Measurements from ENCODE around the gene TMCC1. TPM values are rescaled to one million over a fixed set of nuclear protein-coding genes. Genes with fewer than 3 reads are reported as not detected.

The TMCC1 gene
- total and polyA plus RNA-seq, 12 donors = 5.3 to 36.0 (median 27.2) TPM

DNA sequence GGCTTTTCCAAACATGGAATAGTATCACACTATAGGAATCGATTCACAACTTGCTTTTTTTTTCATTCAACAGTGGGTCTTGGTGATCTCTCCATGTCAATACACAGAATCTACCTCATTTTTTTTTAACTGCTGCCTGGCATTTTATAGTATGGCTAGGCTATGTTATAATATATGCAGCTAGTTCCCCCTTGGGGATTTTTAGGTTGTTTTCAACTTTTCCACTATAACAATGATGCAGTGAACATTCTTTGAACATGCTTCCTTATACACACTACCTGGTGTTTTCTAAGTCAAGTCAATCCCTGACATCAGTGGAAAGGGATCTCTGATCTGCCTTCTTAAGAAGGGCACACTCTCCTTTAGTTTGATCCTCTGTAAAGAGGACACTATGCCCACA is 240.5 kb downstream of the TMCC1 start:
- intact Hi-C loops (cut with DNase I) = loop anchor here in 6 of 10 donors (5.0 to 10.0 kb wide), 3 partner anchors 72 to 279 kb away; no protein-coding TSS in a partner anchor
- DNase-seq = no peak
- peaks cover 0 to 35% (median 4%) of the 10 kb centered on the region in 9 donors for H3K36me3 ChIP-seq
- H3K4me3 ChIP-seq = no peak overlapping the region
- H3K27me3 ChIP-seq = no peaks in the 10 kb centered on the region
- no peaks in the 10 kb centered on the region for H3K9me3 ChIP-seq
- H3K4me1 ChIP-seq = peaks cover 0 to 55% (median 47%) of the 10 kb centered on the region in 9 donors
- TF ChIP-seq, protein P1, sequence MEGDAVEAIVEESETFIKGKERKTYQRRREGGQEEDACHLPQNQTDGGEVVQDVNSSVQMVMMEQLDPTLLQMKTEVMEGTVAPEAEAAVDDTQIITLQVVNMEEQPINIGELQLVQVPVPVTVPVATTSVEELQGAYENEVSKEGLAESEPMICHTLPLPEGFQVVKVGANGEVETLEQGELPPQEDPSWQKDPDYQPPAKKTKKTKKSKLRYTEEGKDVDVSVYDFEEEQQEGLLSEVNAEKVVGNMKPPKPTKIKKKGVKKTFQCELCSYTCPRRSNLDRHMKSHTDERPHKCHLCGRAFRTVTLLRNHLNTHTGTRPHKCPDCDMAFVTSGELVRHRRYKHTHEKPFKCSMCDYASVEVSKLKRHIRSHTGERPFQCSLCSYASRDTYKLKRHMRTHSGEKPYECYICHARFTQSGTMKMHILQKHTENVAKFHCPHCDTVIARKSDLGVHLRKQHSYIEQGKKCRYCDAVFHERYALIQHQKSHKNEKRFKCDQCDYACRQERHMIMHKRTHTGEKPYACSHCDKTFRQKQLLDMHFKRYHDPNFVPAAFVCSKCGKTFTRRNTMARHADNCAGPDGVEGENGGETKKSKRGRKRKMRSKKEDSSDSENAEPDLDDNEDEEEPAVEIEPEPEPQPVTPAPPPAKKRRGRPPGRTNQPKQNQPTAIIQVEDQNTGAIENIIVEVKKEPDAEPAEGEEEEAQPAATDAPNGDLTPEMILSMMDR (IDR thresholded peaks at IDR 0.05) = no peak
- no peak overlapping the region for H3K27ac ChIP-seq
- 89 to 91% methylated on average over 1 of the region's 1 CpG for WGBS, 2 donors
- no peak for ATAC-seq

DNA sequence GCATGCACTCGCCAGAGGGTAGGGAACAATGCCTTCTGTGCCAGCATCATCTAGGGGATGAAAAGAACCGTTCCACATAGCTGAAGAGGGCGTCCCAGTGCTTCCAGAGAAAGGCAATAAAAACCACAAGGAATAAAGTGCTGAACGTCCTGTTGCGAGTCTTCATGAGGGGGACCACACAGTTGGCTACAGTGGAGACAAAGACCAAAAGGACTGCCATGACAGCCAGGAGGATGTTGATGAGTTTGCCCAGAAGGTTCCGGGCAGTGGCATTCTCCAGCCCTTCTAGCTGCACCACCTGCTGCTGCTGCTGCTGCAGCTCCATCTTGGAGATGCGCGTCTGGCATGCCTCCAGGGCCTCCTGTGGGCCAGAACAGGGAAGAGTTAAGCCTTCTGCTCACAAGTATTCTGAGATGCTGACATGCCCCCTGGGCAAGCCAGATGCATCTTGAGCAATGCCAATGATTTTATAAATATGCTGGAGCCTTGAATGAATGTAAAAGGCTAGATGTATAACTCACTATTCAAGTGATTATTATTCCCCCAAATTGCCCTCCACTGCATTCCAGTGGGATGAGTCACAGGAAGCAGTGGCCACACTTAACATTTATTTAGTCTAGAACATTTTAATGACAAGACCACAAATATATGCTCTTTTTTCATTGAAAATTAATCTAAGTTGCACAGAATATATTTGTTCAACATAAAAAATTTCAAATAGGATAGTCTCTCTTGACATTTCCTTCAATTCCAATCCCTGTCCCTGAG is 241.9 kb downstream of the TMCC1 start:
- peak in 3 of 8 donors; percentile 20 to 37 (median 21) for ATAC-seq
- no peak for DNase-seq
- Histone ChIP-seq H3K36me3 (peaks cover 0 to 35% (median 4%) of the 10 kb centered on the region in 9 donors), H3K27ac (peak overlapping the region in 1 of 10 donors; percentile 16), H3K4me1 (peaks cover 0 to 41% (median 33%) of the 10 kb centered on the region in 9 donors), H3K4me3 (no peak overlapping the region), H3K9me3 (no peaks in the 10 kb centered on the region), H3K27me3 (no peaks in the 10 kb centered on the region)
- intact Hi-C loops (cut with DNase I) = loop anchor here in 9 of 10 donors (1.0 to 10.0 kb wide), 8 partner anchors 73 to 283 kb away; no protein-coding TSS in a partner anchor
- TF ChIP-seq, protein P1 (IDR thresholded peaks at IDR 0.05) = no peak
- WGBS, 2 donors = 80 to 84% methylated on average over 8 of the region's 8 CpGs

DNA sequence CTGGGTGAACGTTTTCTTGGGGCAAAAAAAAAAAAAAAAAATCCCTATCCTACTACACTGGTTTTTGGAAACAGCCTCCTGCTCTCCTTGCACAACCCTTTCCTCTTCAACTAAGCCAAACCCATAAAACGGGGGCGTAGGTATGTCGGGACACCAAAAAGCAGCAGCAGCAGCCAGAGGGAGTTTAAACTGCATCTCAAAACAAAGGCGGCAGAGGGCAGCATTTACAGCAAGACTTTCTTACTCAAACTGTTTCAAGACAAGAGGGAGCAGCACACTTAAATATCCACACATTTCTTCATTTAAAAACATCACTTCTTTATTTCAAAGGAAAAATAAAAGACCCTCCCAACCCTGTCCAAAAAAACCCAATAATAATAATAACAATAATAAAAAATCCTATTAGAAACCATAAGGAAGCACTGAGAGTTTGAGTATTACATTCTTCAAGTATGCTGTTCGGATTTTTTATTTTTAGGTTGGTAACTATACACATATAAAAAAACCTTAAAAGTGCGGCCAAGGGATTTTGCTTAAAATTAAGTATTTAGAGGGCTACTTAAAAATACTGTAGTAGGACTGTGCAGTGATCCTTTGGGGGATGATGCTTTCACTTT is 243.1 kb downstream of the TMCC1 start:
- WGBS, 2 donors = 36 to 37% methylated on average over 7 of the region's 7 CpGs
- H3K9me3 ChIP-seq = no peaks in the 10 kb centered on the region
- H3K27me3 ChIP-seq = no peaks in the 10 kb centered on the region
- no peak overlapping the region for H3K27ac ChIP-seq
- peak in 7 of 8 donors; percentile 64 to 92 (median 73) for ATAC-seq
- TF ChIP-seq, protein P1 (IDR thresholded peaks at IDR 0.05) = peak; percentile 51 to 84 (median 73)
- H3K4me1 ChIP-seq = peaks cover 0 to 30% (median 21%) of the 10 kb centered on the region in 9 donors
- no peak overlapping the region for H3K4me3 ChIP-seq
- H3K36me3 ChIP-seq = peaks cover 0 to 35% (median 4%) of the 10 kb centered on the region in 9 donors
- intact Hi-C loops (cut with DNase I) = loop anchor here in 8 of 10 donors (2.0 to 10.0 kb wide), 7 partner anchors 74 to 284 kb away; no protein-coding TSS in a partner anchor
- DNase-seq = peak in 1 of 2 donors; percentile 73

DNA sequence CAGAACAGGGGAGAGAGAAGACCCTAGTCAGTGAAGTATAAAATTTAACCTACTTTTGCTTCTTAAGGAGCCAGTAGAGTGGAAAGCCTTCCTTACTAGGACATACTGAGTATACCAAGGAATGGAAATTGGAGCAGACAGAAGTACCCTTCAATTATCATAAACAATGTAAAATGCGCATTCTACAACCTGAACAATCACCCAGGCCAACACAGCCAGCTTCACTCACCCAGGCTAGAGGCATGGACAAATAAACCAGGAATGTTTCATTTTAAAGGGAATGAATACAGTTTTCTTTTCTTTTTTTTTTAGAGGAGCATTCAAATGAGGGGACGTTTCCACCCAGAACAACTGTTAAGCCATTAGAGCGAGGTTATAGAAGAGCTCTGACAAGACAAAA is 245.1 kb downstream of the TMCC1 start:
- DNase-seq (no peak), ATAC-seq (no peak)
- 90 to 92% methylated on average over 3 of the region's 3 CpGs for WGBS, 2 donors
- no peak overlapping the region for H3K4me3 ChIP-seq
- TF ChIP-seq, protein P1 (IDR thresholded peaks at IDR 0.05) = no peak
- no peaks in the 10 kb centered on the region for H3K27me3 ChIP-seq
- intact Hi-C loops (cut with DNase I) = loop anchor here in 2 of 10 donors (2.0 to 5.0 kb wide), 2 partner anchors 176 to 179 kb away; no protein-coding TSS in a partner anchor
- peaks cover 0 to 20% (median 0%) of the 10 kb centered on the region in 9 donors for H3K36me3 ChIP-seq
- H3K9me3 ChIP-seq = no peaks in the 10 kb centered on the region
- peaks cover 0 to 30% (median 18%) of the 10 kb centered on the region in 9 donors for H3K4me1 ChIP-seq
- no peak overlapping the region for H3K27ac ChIP-seq
